Esophagus muscularis mucosa (tissue), 4 donors: ENCODE data around the gene RFX7. TPM values are rescaled to one million over a fixed set of nuclear protein-coding genes. Genes with fewer than 3 reads are reported as not detected.

Source experiments
- DNase-seq: peaks from one replicate; pipeline ENCODE4 v3.0.0-alpha.2; 2017; ENCODE audit errors: extremely low spot score
- H3K27ac ChIP-seq, 4 donors: fragments of 200-600 bp; sonication (generic); replicated peaks in 1 of 4; 1 replicate in 3 of 4; 2 replicates in 1 of 4; pipeline ENCODE4 v1.5.1; 2016 to 2019; ENCODE audit warnings: mild to moderate bottlenecking in 1 of 4
- H3K27me3 ChIP-seq, 4 donors: fragments of 200-600 bp; sonication (generic); one replicate each; pipeline versions ENCODE4 v1.5.1 to v1.6.0; 2016 to 2019
- H3K36me3 ChIP-seq, 4 donors: fragments of 200-600 bp; sonication (generic); one replicate each; pipeline ENCODE4 v1.5.1; 2016 to 2019
- H3K4me1 ChIP-seq, 4 donors: fragments of 200-600 bp; sonication (generic); one replicate each; pipeline ENCODE4 v1.5.1; 2016 to 2019
- H3K4me3 ChIP-seq, 4 donors: fragments of 200-600 bp; sonication (generic); 1 replicate in 2 of 4; 2 replicates in 2 of 4; pipeline ENCODE4 v1.5.1; 2016 to 2019; ENCODE audit warnings: mild to moderate bottlenecking in 4 of 4, moderate library complexity in 1 of 4
- H3K9me3 ChIP-seq, 4 donors: fragments of 200-600 bp; sonication (generic); 1 replicate in 3 of 4; 2 replicates in 1 of 4; pipeline ENCODE4 v1.5.1; 2016 to 2019
- CTCF ChIP-seq, 3 experiments: fragments of 200-600 bp in 2 of 3; fragments of 450-650 bp in 1 of 3; sonication (generic) in 2 of 3; IDR thresholded peaks; one replicate each; pipeline ENCODE4 v1.5.1; 2017 to 2019; ENCODE audit warnings: antibody characterized with exemption in 3 of 3, mild to moderate bottlenecking in 2 of 3, moderate library complexity in 1 of 3
- EP300 ChIP-seq: sonication (generic); formaldehyde crosslinking; IDR thresholded peaks from one replicate; pipeline ENCODE4 v1.6.1; 2017; ENCODE audit warnings: antibody characterized with exemption
- POLR2A ChIP-seq: fragments of 450-650 bp; IDR thresholded peaks from one replicate; pipeline ENCODE4 v1.6.1; 2017; ENCODE audit warnings: antibody characterized with exemption, moderate library complexity, mild to moderate bottlenecking, low read depth
- POLR2AphosphoS5 ChIP-seq, 2 donors: sonication (generic); formaldehyde crosslinking; IDR thresholded peaks; one replicate each; pipeline ENCODE4 v1.6.1; 2017; ENCODE audit warnings: antibody characterized with exemption in 2 of 2
- WGBS: methylation state at CpG from one replicate; pipeline ENCODE4 v1.1.5; 2018; 5-methylcytosine and 5-hydroxymethylcytosine counted together
- intact Hi-C: fragments of 100-400 bp; cut with DNase I; formaldehyde crosslinking; loops from one replicate; pipeline ENCODE4 v1.15.1; 2023
- total RNA-seq, 4 donors: library from RNA; depleted of rRNA; stranded (reverse); fragments of >200 nt; gene quantifications; one replicate each; pipeline versions ENCODE4 v1.1.0 to v1.2.1, GENCODE V29; 2016

The RFX7 gene
- total RNA-seq: 1 to 10 TPM; 5.4 to 8.3 (median 6.7) TPM

GRCh38 chr15:56243163-56244037 lies at the start of gene RFX7:
RFX7 (minus strand) TSS chr15:56243879; CDS start chr15:56243285, 594 bp downstream.
- intact Hi-C loops: loop anchor here (10.0 kb wide), 2 partner anchors 149 to 181 kb away; no protein-coding TSS in a partner anchor
- peaks cover 24 to 46% (median 38%) of the 10 kb centered on the region in 4 donors for H3K4me1 ChIP-seq
- no peaks in the 10 kb centered on the region for H3K36me3 ChIP-seq
- WGBS: under 1% methylated on average over 46 of the region's 85 CpGs
- no peaks in the 10 kb centered on the region for H3K9me3 ChIP-seq
- DNase-seq: peak; percentile 92
- H3K4me3 ChIP-seq: peak within 1 kb of the TSS; percentile 81 to 97 (median 92)
- peak within 1 kb of the TSS; percentile 87 to 91 (median 89) for H3K27ac ChIP-seq
- no peaks in the 10 kb centered on the region for H3K27me3 ChIP-seq
- TF ChIP-seq EP300 (no peak), CTCF (IDR thresholded peaks at IDR 0.05) (peak in 1 of 3 experiments; percentile 15), POLR2AphosphoS5 (IDR thresholded peaks at IDR 0.05) (peak in 1 of 2 donors; percentile 26)

GRCh38 chr15:56292546-56293316 lies 49.1 kb upstream of the RFX7 start:
- DNase-seq: no peak
- Histone ChIP-seq H3K4me1 (no peaks in the 10 kb centered on the region), H3K4me3 (no peak overlapping the region), H3K27me3 (no peaks in the 10 kb centered on the region), H3K27ac (no peak overlapping the region), H3K36me3 (no peaks in the 10 kb centered on the region), H3K9me3 (peaks cover 0 to 14% (median 9%) of the 10 kb centered on the region in 4 donors)
- intact Hi-C loops: no loop called here
- WGBS: 92% methylated on average over 5 of the region's 5 CpGs
- TF ChIP-seq CTCF (IDR thresholded peaks at IDR 0.05) (no peak), POLR2A (no peak), EP300 (no peak), POLR2AphosphoS5 (IDR thresholded peaks at IDR 0.05) (no peak)

GRCh38 chr15:56291741-56292140 lies 48.1 kb upstream of the RFX7 start:
- 82% methylated on average over 2 of the region's 2 CpGs for WGBS
- Histone ChIP-seq H3K27me3 (no peaks in the 10 kb centered on the region), H3K4me1 (no peaks in the 10 kb centered on the region), H3K9me3 (peaks cover 0 to 14% (median 9%) of the 10 kb centered on the region in 4 donors), H3K27ac (no peak overlapping the region), H3K4me3 (no peak overlapping the region), H3K36me3 (no peaks in the 10 kb centered on the region)
- DNase-seq: no peak
- intact Hi-C loops: no loop called here
- no peak for TF ChIP-seq POLR2A
- TF ChIP-seq CTCF (IDR thresholded peaks at IDR 0.05): no peak
- TF ChIP-seq EP300: no peak
- TF ChIP-seq POLR2AphosphoS5 (IDR thresholded peaks at IDR 0.05): no peak

GRCh38 chr15:56286213-56286612 lies 42.5 kb upstream of the RFX7 start:
- no peak for DNase-seq
- 84% methylated on average over 3 of the region's 3 CpGs for WGBS
- Histone ChIP-seq H3K27me3 (no peaks in the 10 kb centered on the region), H3K36me3 (no peaks in the 10 kb centered on the region), H3K9me3 (peaks cover 0 to 14% (median 9%) of the 10 kb centered on the region in 4 donors), H3K4me1 (no peaks in the 10 kb centered on the region), H3K4me3 (no peak overlapping the region), H3K27ac (no peak overlapping the region)
- intact Hi-C loops: no loop called here
- no peak for TF ChIP-seq CTCF (IDR thresholded peaks at IDR 0.05)
- no peak for TF ChIP-seq POLR2A
- no peak for TF ChIP-seq POLR2AphosphoS5 (IDR thresholded peaks at IDR 0.05)
- no peak for TF ChIP-seq EP300
